ENCODE data around the gene APOD.
"Not testable (repeated sequence)": the region's sequence is repeated elsewhere in the genome, so short reads cannot be mapped to it uniquely, and the experiment has no call there.

DNA sequence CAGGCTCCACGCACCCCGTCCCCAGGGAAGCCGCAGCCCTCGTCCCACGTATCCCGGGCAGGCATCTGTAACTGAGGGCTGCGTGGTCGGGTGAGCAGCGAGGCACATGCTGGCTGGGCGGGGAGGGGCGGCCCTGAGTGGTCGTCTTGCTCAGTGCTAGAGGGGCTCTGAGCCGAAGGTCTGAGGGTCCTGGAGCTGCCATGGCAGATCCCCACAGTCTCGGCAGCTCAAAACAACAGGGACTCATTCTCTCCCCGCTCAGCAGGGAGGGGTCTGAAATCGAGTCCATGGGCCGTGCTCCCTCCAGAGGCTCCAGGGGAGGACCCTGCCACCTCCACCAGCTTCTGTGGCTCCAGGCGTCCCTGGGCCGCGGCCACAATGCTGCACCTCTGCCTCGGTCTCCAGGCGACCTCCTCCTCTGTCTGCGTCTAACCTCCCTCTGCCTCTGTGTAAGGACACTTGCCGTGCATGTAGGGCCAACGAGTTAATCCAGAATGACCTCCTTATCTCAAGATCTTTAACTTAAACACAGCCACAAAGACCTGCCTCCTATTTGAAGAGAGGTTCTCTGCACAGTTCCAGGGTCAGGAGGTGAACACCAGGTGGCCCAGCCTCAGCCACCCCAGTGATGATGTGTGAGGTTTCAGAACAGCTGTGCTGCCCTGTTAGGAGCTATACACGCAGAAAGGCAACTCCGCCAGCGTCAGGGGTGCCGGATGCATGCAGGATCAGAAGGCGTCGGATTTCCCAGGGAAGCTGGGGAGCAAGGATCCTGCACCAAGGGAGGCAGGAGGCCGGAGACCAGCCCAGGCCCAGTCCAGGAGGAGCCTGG lies 46.6 kb upstream of the APOD start:
- not testable (repeated sequence) for TF ChIP-seq MAZ (IDR thresholded peaks at IDR 0.05; ENCODE audit: borderline replicate concordance, low read depth, low read length); POLR2A (IDR thresholded peaks at IDR 0.05; ENCODE audit: low read depth, low read length); CHD1 (IDR thresholded peaks at IDR 0.05; ENCODE audit: low read depth, low read length); RAD21 (IDR thresholded peaks at IDR 0.05; ENCODE audit: low read length)
- TF ChIP-seq, protein P1, sequence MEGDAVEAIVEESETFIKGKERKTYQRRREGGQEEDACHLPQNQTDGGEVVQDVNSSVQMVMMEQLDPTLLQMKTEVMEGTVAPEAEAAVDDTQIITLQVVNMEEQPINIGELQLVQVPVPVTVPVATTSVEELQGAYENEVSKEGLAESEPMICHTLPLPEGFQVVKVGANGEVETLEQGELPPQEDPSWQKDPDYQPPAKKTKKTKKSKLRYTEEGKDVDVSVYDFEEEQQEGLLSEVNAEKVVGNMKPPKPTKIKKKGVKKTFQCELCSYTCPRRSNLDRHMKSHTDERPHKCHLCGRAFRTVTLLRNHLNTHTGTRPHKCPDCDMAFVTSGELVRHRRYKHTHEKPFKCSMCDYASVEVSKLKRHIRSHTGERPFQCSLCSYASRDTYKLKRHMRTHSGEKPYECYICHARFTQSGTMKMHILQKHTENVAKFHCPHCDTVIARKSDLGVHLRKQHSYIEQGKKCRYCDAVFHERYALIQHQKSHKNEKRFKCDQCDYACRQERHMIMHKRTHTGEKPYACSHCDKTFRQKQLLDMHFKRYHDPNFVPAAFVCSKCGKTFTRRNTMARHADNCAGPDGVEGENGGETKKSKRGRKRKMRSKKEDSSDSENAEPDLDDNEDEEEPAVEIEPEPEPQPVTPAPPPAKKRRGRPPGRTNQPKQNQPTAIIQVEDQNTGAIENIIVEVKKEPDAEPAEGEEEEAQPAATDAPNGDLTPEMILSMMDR (conservative IDR thresholded peaks at IDR 0.05; ENCODE audit: low read depth, low read length), result not testable (repeated sequence)

All from IMR-90 (cell line).